NCI-H128 (cell line): ENCODE data around the gene CIAO3.
"Not testable (repeated sequence)": the region's sequence is repeated elsewhere in the genome, so short reads cannot be mapped to it uniquely, and the experiment has no call there.

Experiments used
- DNase-seq: peaks from one replicate; lab custom pipeline; 2025; ENCODE audit not compliant: unreplicated experiment; lab: John Stamatoyannopoulos, UW

CIAO3 gene

GRCh38 chr16:725041-725376, 15.8 kb downstream of the CIAO3 start:
- DNase-seq, result no peak

- no peak for DNase-seq
Observed at GRCh38 chr16:724188-725040, 16.4 kb downstream of the CIAO3 start.

GRCh38 chr16:723695-724094, 17.1 kb downstream of the CIAO3 start:
- DNase-seq, result no peak

GRCh38 chr16:722835-723633, 17.8 kb downstream of the CIAO3 start:
- no peak for DNase-seq

- DNase-seq, result no peak
Observed at GRCh38 chr16:721765-722540, 18.8 kb downstream of the CIAO3 start.

- DNase-seq, result peak; percentile 67
Observed at GRCh38 chr16:720990-721764, 19.6 kb downstream of the CIAO3 start, which contains the start of gene ANTKMT. Gene ANTKMT, plus strand, starts transcription at chr16:721146. Its CDS starts 129 bp downstream, at chr16:721275.

GRCh38 chr16:720447-720989, 20.3 kb downstream of the CIAO3 start:
- no peak for DNase-seq

GRCh38 chr16:719815-720446, 20.9 kb downstream of the CIAO3 start:
- no peak for DNase-seq

GRCh38 chr16:718922-719321, 21.9 kb downstream of the CIAO3 start:
- DNase-seq, result no peak

- DNase-seq, result no peak
Observed at GRCh38 chr16:718389-718788, 22.4 kb downstream of the CIAO3 start.

- no peak for DNase-seq
Observed at GRCh38 chr16:717450-718245, 23.1 kb downstream of the CIAO3 start.

- no peak for DNase-seq
Observed at GRCh38 chr16:716768-717325, 23.9 kb downstream of the CIAO3 start.

GRCh38 chr16:716200-716568, 24.6 kb downstream of the CIAO3 start:
- no peak for DNase-seq

GRCh38 chr16:715477-716199, 25.2 kb downstream of the CIAO3 start:
- no peak for DNase-seq

- DNase-seq, result no peak
Observed at GRCh38 chr16:714558-715476, 26.0 kb downstream of the CIAO3 start, which contains the start of gene METRN. Gene METRN, plus strand, starts transcription at chr16:715118. Its CDS starts 172 bp downstream, at chr16:715290.

- DNase-seq, result no peak
Observed at GRCh38 chr16:714079-714478, 26.7 kb downstream of the CIAO3 start.

GRCh38 chr16:712740-713250, 28.0 kb downstream of the CIAO3 start:
- DNase-seq, result not testable (repeated sequence)
